ENCODE measurements around the gene VPS37D. TPM values are rescaled to one million over a fixed set of nuclear protein-coding genes. Genes with fewer than 3 reads are reported as not detected.

Gene VPS37D
- total RNA-seq, 4 donors from 2014 or later, result 2.5 to 7.1 (median 4.0) TPM

DNA sequence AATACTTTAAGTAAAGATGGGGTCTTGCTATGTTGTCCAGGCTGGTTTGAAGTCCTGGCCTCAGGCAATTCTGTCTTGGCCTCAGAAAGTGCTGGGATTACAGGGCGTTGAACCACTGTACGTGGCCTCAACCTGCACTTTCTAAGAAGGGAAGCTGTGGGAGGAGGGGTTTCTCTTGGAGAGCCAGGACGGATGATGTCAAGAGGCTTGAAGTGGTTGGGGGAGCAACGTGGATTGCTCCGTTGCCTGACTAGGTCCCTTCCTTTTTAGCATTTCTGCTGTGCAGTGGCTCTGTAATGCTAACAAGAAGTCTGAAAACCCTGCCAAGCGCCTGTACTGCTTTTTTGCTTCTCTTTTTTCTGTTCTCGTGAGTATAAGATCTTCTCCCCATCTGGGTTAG, 23.0 kb downstream of the VPS37D start:
- TF ChIP-seq EP300 (IDR thresholded peaks at IDR 0.05) (no peak), POLR2A (IDR thresholded peaks at IDR 0.05; ENCODE audit: low read depth) (no peak), POLR2AphosphoS5 (IDR thresholded peaks at IDR 0.05) (no peak)
- TF ChIP-seq, protein P1, sequence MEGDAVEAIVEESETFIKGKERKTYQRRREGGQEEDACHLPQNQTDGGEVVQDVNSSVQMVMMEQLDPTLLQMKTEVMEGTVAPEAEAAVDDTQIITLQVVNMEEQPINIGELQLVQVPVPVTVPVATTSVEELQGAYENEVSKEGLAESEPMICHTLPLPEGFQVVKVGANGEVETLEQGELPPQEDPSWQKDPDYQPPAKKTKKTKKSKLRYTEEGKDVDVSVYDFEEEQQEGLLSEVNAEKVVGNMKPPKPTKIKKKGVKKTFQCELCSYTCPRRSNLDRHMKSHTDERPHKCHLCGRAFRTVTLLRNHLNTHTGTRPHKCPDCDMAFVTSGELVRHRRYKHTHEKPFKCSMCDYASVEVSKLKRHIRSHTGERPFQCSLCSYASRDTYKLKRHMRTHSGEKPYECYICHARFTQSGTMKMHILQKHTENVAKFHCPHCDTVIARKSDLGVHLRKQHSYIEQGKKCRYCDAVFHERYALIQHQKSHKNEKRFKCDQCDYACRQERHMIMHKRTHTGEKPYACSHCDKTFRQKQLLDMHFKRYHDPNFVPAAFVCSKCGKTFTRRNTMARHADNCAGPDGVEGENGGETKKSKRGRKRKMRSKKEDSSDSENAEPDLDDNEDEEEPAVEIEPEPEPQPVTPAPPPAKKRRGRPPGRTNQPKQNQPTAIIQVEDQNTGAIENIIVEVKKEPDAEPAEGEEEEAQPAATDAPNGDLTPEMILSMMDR (IDR thresholded peaks at IDR 0.05), result no peak
- DNase-seq (ENCODE audit: extremely low spot score), result no peak
- intact Hi-C loops (cut with DNase I), result no loop called here
- H3K36me3 ChIP-seq, result peaks cover 64 to 93% (median 88%) of the 10 kb centered on the region in 4 donors
- H3K4me3 ChIP-seq, result no peak overlapping the region
- 89% methylated on average over 7 of the region's 7 CpGs for WGBS
- H3K27me3 ChIP-seq, result no peaks in the 10 kb centered on the region
- H3K27ac ChIP-seq (replicated peaks in 1 of 4), result no peak overlapping the region
- H3K4me1 ChIP-seq, result no peaks in the 10 kb centered on the region
- no peaks in the 10 kb centered on the region for H3K9me3 ChIP-seq

DNA sequence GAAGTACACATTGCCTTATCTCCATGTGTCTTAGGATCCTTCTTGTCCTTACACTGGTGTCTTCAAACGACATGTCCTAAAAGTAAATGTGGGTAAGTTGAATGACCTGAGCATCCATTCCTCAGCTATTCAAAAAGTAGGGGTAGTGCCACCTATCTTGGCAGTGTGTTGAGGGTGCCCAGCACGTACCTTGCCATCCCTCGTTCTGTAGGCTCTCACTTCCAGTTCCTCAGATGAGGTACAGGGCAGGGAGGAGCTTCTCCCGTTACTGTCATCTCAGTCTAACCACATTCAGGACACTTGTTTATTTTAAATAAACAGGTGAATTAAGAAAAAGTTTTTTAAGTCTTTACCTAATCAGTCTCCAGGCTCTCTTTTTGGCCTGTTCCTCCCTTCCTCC, 28.7 kb downstream of the VPS37D start:
- Histone ChIP-seq H3K4me3 (no peak overlapping the region), H3K27me3 (no peaks in the 10 kb centered on the region), H3K4me1 (no peaks in the 10 kb centered on the region), H3K9me3 (no peaks in the 10 kb centered on the region), H3K36me3 (peaks cover 55 to 100% (median 95%) of the 10 kb centered on the region in 4 donors), H3K27ac (replicated peaks in 1 of 4) (no peak overlapping the region)
- WGBS, result 96% methylated on average over 4 of the region's 4 CpGs
- TF ChIP-seq, protein P1 (IDR thresholded peaks at IDR 0.05), result no peak
- TF ChIP-seq POLR2A (IDR thresholded peaks at IDR 0.05; ENCODE audit: low read depth) (no peak), POLR2AphosphoS5 (IDR thresholded peaks at IDR 0.05) (no peak), EP300 (IDR thresholded peaks at IDR 0.05) (no peak)
- intact Hi-C loops (cut with DNase I), result loop anchor here (2.0 kb wide), 1 partner anchor 16 kb away; no protein-coding TSS in a partner anchor
- DNase-seq (ENCODE audit: extremely low spot score), result no peak

DNA sequence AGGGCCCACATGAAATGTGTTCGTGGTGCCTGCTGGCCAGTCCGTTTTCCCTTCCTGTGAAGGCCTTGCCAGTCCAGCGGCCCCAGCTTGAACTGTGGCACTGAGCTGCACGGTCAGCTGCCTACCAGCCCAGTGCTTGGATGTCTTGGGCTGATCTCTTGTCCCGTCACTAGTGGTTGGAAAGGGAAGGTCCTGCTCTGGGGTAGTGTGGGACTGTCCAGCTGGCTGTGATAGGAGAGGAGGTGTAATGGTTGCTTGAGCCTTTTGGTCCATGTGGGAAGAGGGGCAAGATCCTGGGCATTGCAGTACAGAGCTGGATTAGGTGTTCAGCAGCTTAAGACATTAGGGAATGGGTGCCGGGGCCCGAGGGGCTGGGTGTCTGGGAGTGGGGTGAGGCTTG, 30.8 kb downstream of the VPS37D start:
- Histone ChIP-seq H3K27me3 (no peaks in the 10 kb centered on the region), H3K27ac (replicated peaks in 1 of 4) (no peak overlapping the region), H3K36me3 (peaks cover 37 to 97% (median 86%) of the 10 kb centered on the region in 4 donors), H3K4me1 (peaks cover 0 to 3% (median 1%) of the 10 kb centered on the region in 4 donors), H3K9me3 (no peaks in the 10 kb centered on the region), H3K4me3 (no peak overlapping the region)
- WGBS, result 81% methylated on average over 7 of the region's 7 CpGs
- intact Hi-C loops (cut with DNase I), result no loop called here
- no peak for DNase-seq (ENCODE audit: extremely low spot score)
- TF ChIP-seq POLR2AphosphoS5 (IDR thresholded peaks at IDR 0.05), result no peak
- TF ChIP-seq POLR2A (IDR thresholded peaks at IDR 0.05; ENCODE audit: low read depth), result no peak
- TF ChIP-seq EP300 (IDR thresholded peaks at IDR 0.05), result no peak
- TF ChIP-seq, protein P1 (IDR thresholded peaks at IDR 0.05), result no peak

DNA sequence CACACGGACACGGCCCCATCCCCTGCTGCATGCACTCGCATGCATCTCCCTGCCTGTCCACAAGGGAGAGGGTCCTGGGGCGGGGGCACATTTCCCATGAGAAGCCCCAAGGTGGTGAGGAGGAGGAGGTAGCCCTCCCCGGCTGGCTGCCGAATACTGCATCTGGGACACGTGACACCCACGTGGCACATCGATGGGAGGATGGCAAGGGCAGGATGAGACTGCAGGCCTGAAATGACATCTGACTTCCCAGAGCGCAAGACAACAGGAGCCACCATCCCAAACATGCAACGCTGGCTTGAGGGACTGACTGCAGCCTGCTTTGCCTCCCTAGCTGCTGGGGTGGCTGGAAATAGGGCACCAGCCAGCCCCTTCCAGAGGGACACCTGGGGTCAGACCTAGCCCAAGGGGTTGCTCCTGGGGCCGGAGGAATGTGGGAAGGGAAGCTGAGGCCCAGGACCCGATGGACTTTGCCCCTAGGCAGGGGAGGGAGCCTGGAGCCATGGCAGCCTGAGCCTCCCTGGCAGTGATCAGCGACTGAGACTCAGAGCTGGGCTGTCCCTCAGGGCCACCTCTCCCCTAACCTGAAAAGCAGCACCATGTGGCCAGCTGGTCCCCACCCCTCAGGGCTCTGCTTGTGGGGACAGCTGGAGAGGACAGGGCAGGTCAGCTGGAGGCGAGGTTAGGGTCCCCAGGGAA, 31.9 kb downstream of the VPS37D start:
- Histone ChIP-seq H3K4me1 (peaks cover 7 to 14% (median 12%) of the 10 kb centered on the region in 4 donors), H3K27ac (replicated peaks in 1 of 4) (no peak overlapping the region), H3K27me3 (no peaks in the 10 kb centered on the region), H3K36me3 (peaks cover 26 to 86% (median 75%) of the 10 kb centered on the region in 4 donors), H3K4me3 (no peak overlapping the region), H3K9me3 (no peaks in the 10 kb centered on the region)
- 81% methylated on average over 12 of the region's 15 CpGs for WGBS
- intact Hi-C loops (cut with DNase I), result no loop called here
- no peak for TF ChIP-seq EP300 (IDR thresholded peaks at IDR 0.05)
- DNase-seq (ENCODE audit: extremely low spot score), result no peak

DNA sequence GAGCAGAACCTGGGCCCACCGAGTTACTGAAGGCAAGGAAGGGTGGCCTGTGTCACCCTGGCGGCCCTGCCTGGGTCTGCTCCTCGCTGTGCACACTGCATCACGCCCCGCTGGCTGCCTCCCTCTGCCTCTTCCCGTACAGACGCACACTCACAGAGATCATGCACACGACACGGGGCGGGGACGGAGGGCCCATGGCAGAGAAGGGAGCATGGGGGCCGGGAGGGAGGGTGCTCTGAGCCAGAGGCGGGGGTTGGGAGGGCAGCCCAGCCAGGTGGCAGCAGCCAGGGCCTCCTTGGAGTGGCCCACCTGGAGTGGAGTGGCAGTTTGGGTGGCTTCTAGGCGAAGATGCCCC, 32.4 kb downstream of the VPS37D start:
- no peak overlapping the region for H3K4me3 ChIP-seq
- H3K27me3 ChIP-seq, result no peaks in the 10 kb centered on the region
- peaks cover 7 to 19% (median 17%) of the 10 kb centered on the region in 4 donors for H3K4me1 ChIP-seq
- intact Hi-C loops (cut with DNase I), result no loop called here
- no peak overlapping the region for H3K27ac ChIP-seq (replicated peaks in 1 of 4)
- H3K36me3 ChIP-seq, result peaks cover 21 to 85% (median 70%) of the 10 kb centered on the region in 4 donors
- no peaks in the 10 kb centered on the region for H3K9me3 ChIP-seq
- TF ChIP-seq POLR2A (IDR thresholded peaks at IDR 0.05; ENCODE audit: low read depth) (no peak), EP300 (IDR thresholded peaks at IDR 0.05) (no peak), POLR2AphosphoS5 (IDR thresholded peaks at IDR 0.05) (no peak)
- TF ChIP-seq, protein P1 (IDR thresholded peaks at IDR 0.05), result no peak
- 90% methylated on average over 14 of the region's 14 CpGs for WGBS
- no peak for DNase-seq (ENCODE audit: extremely low spot score)
